ENCODE data around the gene PIR. TPM values are rescaled to one million over a fixed set of nuclear protein-coding genes. Genes with fewer than 3 reads are reported as not detected.

Gene PIR
- total and polyA plus RNA-seq, 9 of the 15 experiments (the other 6 are each of a cell fraction or from before 2014, with no cell fraction given), result 7.5 to 29.8 (median 11.5) TPM

GRCh38 chrX:15493118-15493962, at the start of gene PIR (continued):
- no peak for TF ChIP-seq THRA (IDR thresholded peaks at IDR 0.05)
- no peak for TF ChIP-seq SP1 (CRISPR knock-in tag; IDR thresholded peaks at IDR 0.05)
- TF ChIP-seq ZNF354B (CRISPR knock-in tag; IDR thresholded peaks at IDR 0.05), result no peak
- TF ChIP-seq SMARCA4 (IDR thresholded peaks at IDR 0.05), result peak; percentile 36; the same call in 1 of the 2 replicates
- TF ChIP-seq UBTF (IDR thresholded peaks at IDR 0.05; ENCODE audit: borderline replicate concordance in 1 of 2, low read depth in 2 of 2, low read length in 2 of 2), result 0 out of 4 replicates have a peak, but pooled peaks of 1 of the 2 experiments have one; percentile 26
- peak in 1 of 2 experiments; percentile 51; a peak in 1 of 4 replicates for TF ChIP-seq KDM1A (IDR thresholded peaks at IDR 0.05)
- TF ChIP-seq ZFP91 (CRISPR knock-in tag; IDR thresholded peaks at IDR 0.05), result no peak
- TF ChIP-seq, protein P1, sequence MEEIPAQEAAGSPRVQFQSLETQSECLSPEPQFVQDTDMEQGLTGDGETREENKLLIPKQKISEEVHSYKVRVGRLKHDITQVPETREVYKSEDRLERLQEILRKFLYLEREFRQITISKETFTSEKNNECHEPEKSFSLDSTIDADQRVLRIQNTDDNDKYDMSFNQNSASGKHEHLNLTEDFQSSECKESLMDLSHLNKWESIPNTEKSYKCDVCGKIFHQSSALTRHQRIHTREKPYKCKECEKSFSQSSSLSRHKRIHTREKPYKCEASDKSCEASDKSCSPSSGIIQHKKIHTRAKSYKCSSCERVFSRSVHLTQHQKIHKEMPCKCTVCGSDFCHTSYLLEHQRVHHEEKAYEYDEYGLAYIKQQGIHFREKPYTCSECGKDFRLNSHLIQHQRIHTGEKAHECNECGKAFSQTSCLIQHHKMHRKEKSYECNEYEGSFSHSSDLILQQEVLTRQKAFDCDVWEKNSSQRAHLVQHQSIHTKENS (CRISPR knock-in tag; IDR thresholded peaks at IDR 0.05), result no peak
- TF ChIP-seq, protein P2, sequence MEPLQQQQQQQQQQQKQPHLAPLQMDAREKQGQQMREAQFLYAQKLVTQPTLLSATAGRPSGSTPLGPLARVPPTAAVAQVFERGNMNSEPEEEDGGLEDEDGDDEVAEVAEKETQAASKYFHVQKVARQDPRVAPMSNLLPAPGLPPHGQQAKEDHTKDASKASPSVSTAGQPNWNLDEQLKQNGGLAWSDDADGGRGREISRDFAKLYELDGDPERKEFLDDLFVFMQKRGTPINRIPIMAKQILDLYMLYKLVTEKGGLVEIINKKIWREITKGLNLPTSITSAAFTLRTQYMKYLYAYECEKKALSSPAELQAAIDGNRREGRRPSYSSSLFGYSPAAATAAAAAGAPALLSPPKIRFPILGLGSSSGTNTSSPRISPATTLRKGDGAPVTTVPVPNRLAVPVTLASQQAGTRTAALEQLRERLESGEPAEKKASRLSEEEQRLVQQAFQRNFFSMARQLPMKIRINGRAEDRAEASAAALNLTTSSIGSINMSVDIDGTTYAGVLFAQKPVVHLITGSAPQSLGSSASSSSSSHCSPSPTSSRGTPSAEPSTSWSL (CRISPR knock-in tag; IDR thresholded peaks at IDR 0.05; ENCODE audit: borderline replicate concordance), result no peak
- no peak for TF ChIP-seq ZNF134 (CRISPR knock-in tag; conservative IDR thresholded peaks at IDR 0.05)
- no peak for TF ChIP-seq HNRNPL (IDR thresholded peaks at IDR 0.05; ENCODE audit: low read depth, low read length)
- no peak for TF ChIP-seq ZNF717 (CRISPR knock-in tag; IDR thresholded peaks at IDR 0.05)
- no peak for TF ChIP-seq ZNF445 (CRISPR knock-in tag; IDR thresholded peaks at IDR 0.05; ENCODE audit: low read depth)
- no peak for TF ChIP-seq NUFIP1 (IDR thresholded peaks at IDR 0.05; ENCODE audit: partially characterized antibody)
- TF ChIP-seq RAD51 (IDR thresholded peaks at IDR 0.05; ENCODE audit: borderline replicate concordance, low read depth), result 0 out of 2 replicates have a peak, but pooled peaks have one; percentile 5
- no peak for TF ChIP-seq ELF4 (CRISPR knock-in tag; IDR thresholded peaks at IDR 0.05)
- TF ChIP-seq HMG20B (CRISPR knock-in tag; IDR thresholded peaks at IDR 0.05), result no peak
- no peak for TF ChIP-seq POLR2H (tag; IDR thresholded peaks at IDR 0.05; ENCODE audit: low read depth)
- TF ChIP-seq ZNF263 (CRISPR knock-in tag; IDR thresholded peaks at IDR 0.05; ENCODE audit: borderline replicate concordance), result no peak
- TF ChIP-seq CBFA2T3 (IDR thresholded peaks at IDR 0.05), result 0 out of 2 replicates have a peak, but pooled peaks have one; percentile 2
- TF ChIP-seq DDX20 (tag; IDR thresholded peaks at IDR 0.05; ENCODE audit: low read depth), result no peak
